GM19372 (cell line): ENCODE results near the gene ISG20.
A peak's percentile ranks its signal among the peaks of the same experiment; 100 is the strongest.

Experiments used
- ATAC-seq: cut with Tn5 transposase; IDR thresholded peaks from one replicate; pipeline ENCODE4 v1.9.1; 2021; ENCODE audit warnings: mild to moderate bottlenecking, low read depth, moderate library complexity; ENCODE audit not compliant: unreplicated experiment

Gene ISG20

GRCh38 chr15:88638626-88639372 lies at the start of gene ISG20:
ISG20 (plus strand) TSS chr15:88639016; CDS start chr15:88639367, 351 bp downstream.
- ATAC-seq, result peak; percentile 67

GRCh38 chr15:88590759-88591158 lies 48.1 kb upstream of the ISG20 start:
- ATAC-seq, result no peak

- ATAC-seq, result no peak
These were observed 47.4 kb upstream of the ISG20 start for GRCh38 chr15:88591384-88591783.

GRCh38 chr15:88603885-88604284 lies 34.9 kb upstream of the ISG20 start:
- ATAC-seq, result no peak

GRCh38 chr15:88604381-88605188 lies 34.2 kb upstream of the ISG20 start:
- ATAC-seq, result no peak

- ATAC-seq, result no peak
These were observed 33.4 kb upstream of the ISG20 start for GRCh38 chr15:88605189-88606069.

- ATAC-seq, result no peak
These were observed 32.6 kb upstream of the ISG20 start for GRCh38 chr15:88606070-88606794.

GRCh38 chr15:88607951-88608350 lies 30.9 kb upstream of the ISG20 start:
- ATAC-seq, result no peak

- no peak for ATAC-seq
These were observed 30.1 kb upstream of the ISG20 start for GRCh38 chr15:88608607-88609181.

GRCh38 chr15:88609344-88610090 lies 29.3 kb upstream of the ISG20 start:
- no peak for ATAC-seq

- ATAC-seq, result no peak
These were observed 28.1 kb upstream of the ISG20 start for GRCh38 chr15:88610701-88611231.

GRCh38 chr15:88612186-88612796 lies 26.5 kb upstream of the ISG20 start:
- no peak for ATAC-seq

- no peak for ATAC-seq
These were observed 25.5 kb upstream of the ISG20 start for GRCh38 chr15:88613074-88613944.

- ATAC-seq, result peak; percentile 62
These were observed 23.3 kb upstream of the ISG20 start for GRCh38 chr15:88615303-88616107.

GRCh38 chr15:88616240-88616639 lies 22.6 kb upstream of the ISG20 start:
- no peak for ATAC-seq

- ATAC-seq, result no peak
These were observed 21.6 kb upstream of the ISG20 start for GRCh38 chr15:88617031-88617722.
